Testis (tissue), 5 donors: ENCODE measurements around the gene OR5H15. TPM values are rescaled to one million over a fixed set of nuclear protein-coding genes. Genes with fewer than 3 reads are reported as not detected.
"Not testable (repeated sequence)": the region's sequence is repeated elsewhere in the genome, so short reads cannot be mapped to it uniquely, and the experiment has no call there.

Experiments
- DNase-seq: peaks from one replicate; pipeline ENCODE4 v3.0.0-alpha.2; 2019
- H3K27ac ChIP-seq, 2 donors: fragments of 200-600 bp; sonication (generic); one replicate each; pipeline ENCODE4 v1.5.1; 2019
- H3K27me3 ChIP-seq: fragments of 200-600 bp; sonication (generic); one replicate; pipeline ENCODE4 v1.5.1; 2019
- H3K36me3 ChIP-seq: fragments of 200-600 bp; sonication (generic); one replicate; pipeline ENCODE4 v1.5.1; 2017; ENCODE audit warnings: low read depth; ENCODE audit errors: missing control alignments
- H3K4me1 ChIP-seq: fragments of 200-600 bp; sonication (generic); one replicate; pipeline ENCODE4 v1.5.1; 2019
- H3K4me3 ChIP-seq, 2 donors: fragments of 200-600 bp; sonication (generic); one replicate each; pipeline ENCODE4 v1.5.1; 2017 to 2019
- H3K9me3 ChIP-seq: fragments of 200-600 bp; sonication (generic); one replicate; pipeline ENCODE4 v1.5.1; 2017
- POLR2A ChIP-seq: fragments of 450-650 bp; IDR thresholded peaks from one replicate; pipeline ENCODE4 v1.6.1; 2017; ENCODE audit warnings: antibody characterized with exemption, mild to moderate bottlenecking, moderate library complexity
- WGBS, 2 donors: methylation state at CpG; one replicate each; pipeline ENCODE4 v1.1.5; 2018; 5-methylcytosine and 5-hydroxymethylcytosine counted together
- intact Hi-C: fragments of 100-400 bp; cut with DNase I; formaldehyde crosslinking; loops from one replicate; pipeline ENCODE4 v1.15.1; 2023; ENCODE audit warnings: low total_unique reads
- long read RNA-seq, 2 donors: transcript quantifications; one replicate each; lab custom pipeline, GENCODE V29; 2026
- polyA plus RNA-seq: library from polyadenylated mRNA; stranded (reverse); fragments of 350-450 nt; fragmentation: Illumina TruSeq; extraction: RNeasy Lipid Tissue Mini Kit (QIAGEN cat#74804); gene quantifications from one replicate; pipeline ENCODE4 v1.2.3, GENCODE V29; 2014; ENCODE audit warnings: low read depth, low replicate concordance; ENCODE audit not compliant: insufficient read depth
- total RNA-seq, 2 donors: library from RNA; depleted of rRNA; stranded (reverse); fragments of >200 nt; gene quantifications; one replicate each; pipeline ENCODE4 v1.2.3, GENCODE V29; 2016
- TF ChIP-seq, protein P1 (sequence below), 3 experiments: fragments of 450-650 bp in 2 of 3; fragments of 200-600 bp in 1 of 3; sonication (generic) in 1 of 3; IDR thresholded peaks; one replicate each; pipeline ENCODE4 v1.5.1; 2016 to 2019; ENCODE audit warnings: antibody characterized with exemption in 3 of 3, mild to moderate bottlenecking in 2 of 3, moderate library complexity in 1 of 3

Gene OR5H15
- total RNA-seq (not detected), polyA plus RNA-seq (not detected)
- long read RNA-seq, donor 1, result 0 reads
- long read RNA-seq, donor 2, result 0 reads

DNA sequence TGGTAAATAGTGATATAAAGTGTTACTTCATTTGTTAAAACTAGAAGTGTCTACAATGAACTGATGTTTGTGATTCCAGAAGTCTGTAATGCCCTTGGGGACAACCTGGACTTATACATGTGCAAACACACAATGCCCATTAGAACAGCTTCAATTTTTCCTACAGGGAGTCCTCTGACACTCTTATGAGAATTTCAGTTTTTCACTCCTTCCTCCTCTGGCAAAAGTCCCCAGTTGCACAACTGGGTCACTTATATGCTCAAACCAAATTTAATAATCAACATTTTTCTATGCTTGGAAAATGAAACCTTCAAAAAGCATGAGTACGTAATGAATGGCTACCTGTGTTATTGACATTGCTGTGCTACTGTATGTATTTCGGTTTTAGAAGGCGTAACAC lies at the start of gene OR5H15:
OR5H15 (plus strand) TSS at position 301 of the 400 bp plus-strand sequence. CDS start 2,004 bp downstream, outside the sequence.
- 94 to 96% methylated on average over 3 of the region's 3 CpGs for WGBS, 2 donors

DNA sequence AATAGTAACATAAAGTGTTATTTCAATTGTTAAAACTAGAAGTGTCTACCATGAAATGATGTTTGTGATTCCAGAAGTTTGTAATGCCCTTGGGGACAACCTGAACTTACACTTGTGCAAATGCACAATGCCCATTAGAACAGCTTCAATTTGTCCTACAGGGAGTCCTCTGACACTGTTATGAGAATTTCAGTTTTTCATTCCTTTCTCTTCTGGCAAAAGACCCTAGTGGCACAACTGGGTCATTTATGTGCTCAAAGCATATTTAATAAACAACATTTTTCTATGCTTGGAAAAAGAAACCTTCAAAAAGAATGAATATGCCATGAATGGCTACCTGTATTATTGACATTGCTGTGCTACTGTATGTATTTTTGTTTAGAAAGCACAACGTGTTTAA lies 36.1 kb upstream of the OR5H15 start, which contains the start of gene OR5H1:
OR5H1 (plus strand) TSS at position 301 of the 400 bp plus-strand sequence. CDS start 1,977 bp downstream, outside the sequence.
- WGBS, 2 donors, result 81 to 86% methylated on average over 1 of the region's 1 CpG

More for the DNA sequence above, at the start of gene OR5H15:
- H3K4me1 ChIP-seq, result no peaks in the 10 kb centered on the region
- no peak within 1 kb of the TSS for H3K4me3 ChIP-seq
- H3K27ac ChIP-seq, result no peak within 1 kb of the TSS
- no peaks in the 10 kb centered on the region for H3K9me3 ChIP-seq
- intact Hi-C loops, result no loop called here
- H3K36me3 ChIP-seq, result no peaks in the 10 kb centered on the region
- H3K27me3 ChIP-seq, result no peaks in the 10 kb centered on the region
- TF ChIP-seq POLR2A, result no peak
- TF ChIP-seq, protein P1, sequence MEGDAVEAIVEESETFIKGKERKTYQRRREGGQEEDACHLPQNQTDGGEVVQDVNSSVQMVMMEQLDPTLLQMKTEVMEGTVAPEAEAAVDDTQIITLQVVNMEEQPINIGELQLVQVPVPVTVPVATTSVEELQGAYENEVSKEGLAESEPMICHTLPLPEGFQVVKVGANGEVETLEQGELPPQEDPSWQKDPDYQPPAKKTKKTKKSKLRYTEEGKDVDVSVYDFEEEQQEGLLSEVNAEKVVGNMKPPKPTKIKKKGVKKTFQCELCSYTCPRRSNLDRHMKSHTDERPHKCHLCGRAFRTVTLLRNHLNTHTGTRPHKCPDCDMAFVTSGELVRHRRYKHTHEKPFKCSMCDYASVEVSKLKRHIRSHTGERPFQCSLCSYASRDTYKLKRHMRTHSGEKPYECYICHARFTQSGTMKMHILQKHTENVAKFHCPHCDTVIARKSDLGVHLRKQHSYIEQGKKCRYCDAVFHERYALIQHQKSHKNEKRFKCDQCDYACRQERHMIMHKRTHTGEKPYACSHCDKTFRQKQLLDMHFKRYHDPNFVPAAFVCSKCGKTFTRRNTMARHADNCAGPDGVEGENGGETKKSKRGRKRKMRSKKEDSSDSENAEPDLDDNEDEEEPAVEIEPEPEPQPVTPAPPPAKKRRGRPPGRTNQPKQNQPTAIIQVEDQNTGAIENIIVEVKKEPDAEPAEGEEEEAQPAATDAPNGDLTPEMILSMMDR (IDR thresholded peaks at IDR 0.05), result no peak
- DNase-seq, result no peak

DNA sequence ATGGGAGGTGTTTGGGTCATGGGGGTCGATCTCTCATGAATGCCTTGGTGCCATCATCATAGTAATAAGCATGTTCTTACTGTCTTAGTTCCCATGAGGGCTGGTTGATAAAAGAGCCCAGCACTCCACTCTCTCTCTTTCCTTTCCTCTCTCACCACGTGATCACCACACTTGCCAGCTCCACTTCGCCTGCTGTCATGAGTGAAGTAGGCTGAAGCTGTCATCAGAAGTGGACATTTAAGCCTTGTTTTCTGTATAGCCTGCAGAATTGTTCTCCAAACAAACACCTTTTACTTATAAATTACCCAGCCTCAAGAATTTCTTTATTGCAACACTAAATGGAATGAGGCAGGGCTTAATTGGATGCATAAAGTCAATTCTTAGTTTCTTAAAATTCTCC lies 29.9 kb upstream of the OR5H15 start:
- Histone ChIP-seq H3K4me1 (no peaks in the 10 kb centered on the region), H3K9me3 (no peaks in the 10 kb centered on the region), H3K27me3 (no peaks in the 10 kb centered on the region), H3K36me3 (no peaks in the 10 kb centered on the region), H3K4me3 (no peak overlapping the region), H3K27ac (no peak overlapping the region)
- WGBS, 2 donors, result 61 to 74% methylated on average over 3 of the region's 3 CpGs
- TF ChIP-seq, protein P1 (IDR thresholded peaks at IDR 0.05), result no peak
- intact Hi-C loops, result no loop called here
- DNase-seq, result no peak

More for the DNA sequence above, 36.1 kb upstream of the OR5H15 start, which contains the start of gene OR5H1:
- intact Hi-C loops, result no loop called here
- no peak within 1 kb of the TSS for H3K27ac ChIP-seq
- no peaks in the 10 kb centered on the region for H3K36me3 ChIP-seq
- no peak for DNase-seq
- no peaks in the 10 kb centered on the region for H3K4me1 ChIP-seq
- no peak within 1 kb of the TSS for H3K4me3 ChIP-seq
- TF ChIP-seq POLR2A, result no peak
- TF ChIP-seq, protein P1 (IDR thresholded peaks at IDR 0.05), result no peak
- no peaks in the 10 kb centered on the region for H3K27me3 ChIP-seq
- H3K9me3 ChIP-seq, result no peaks in the 10 kb centered on the region

DNA sequence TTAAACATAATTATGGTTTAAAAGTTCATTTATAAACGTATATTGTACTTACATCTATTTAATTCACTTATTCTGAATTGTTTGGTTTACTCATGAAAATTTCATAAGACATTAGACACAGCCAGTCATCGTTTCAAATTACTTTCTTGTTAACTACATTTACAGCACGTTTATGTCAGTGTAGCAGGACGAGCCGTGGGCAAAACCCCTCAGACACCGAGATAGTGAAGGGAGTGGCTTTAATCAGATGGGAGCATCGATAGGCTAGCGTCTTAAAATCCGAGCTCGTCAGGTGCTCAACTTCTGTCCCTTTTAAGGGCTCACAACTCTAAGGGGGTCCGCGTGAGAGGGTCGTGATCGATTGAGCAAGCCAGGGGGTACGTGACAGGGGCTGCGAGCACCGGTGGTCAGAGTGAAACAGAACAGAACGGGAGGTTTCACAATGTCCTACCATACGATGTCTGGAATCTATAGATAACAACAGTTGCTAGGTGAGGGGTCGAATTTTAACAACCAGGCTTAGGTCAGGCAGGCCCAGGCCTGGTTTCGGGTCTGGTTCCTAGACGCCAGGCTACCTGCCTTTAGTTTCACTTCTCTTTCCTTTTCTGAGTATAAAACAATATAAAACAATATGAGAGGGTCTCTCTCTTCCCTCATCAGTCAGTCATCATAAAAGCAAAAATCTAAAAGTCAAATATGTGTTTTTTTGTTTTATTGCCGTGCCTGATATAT lies 28.5 kb upstream of the OR5H15 start:
- H3K4me3 ChIP-seq, H3K9me3 ChIP-seq, H3K27ac ChIP-seq, intact Hi-C loops, DNase-seq, H3K27me3 ChIP-seq, H3K4me1 ChIP-seq, H3K36me3 ChIP-seq: not testable (repeated sequence)
- WGBS, 2 donors, result 65 to 73% methylated on average over 23 of the region's 23 CpGs

DNA sequence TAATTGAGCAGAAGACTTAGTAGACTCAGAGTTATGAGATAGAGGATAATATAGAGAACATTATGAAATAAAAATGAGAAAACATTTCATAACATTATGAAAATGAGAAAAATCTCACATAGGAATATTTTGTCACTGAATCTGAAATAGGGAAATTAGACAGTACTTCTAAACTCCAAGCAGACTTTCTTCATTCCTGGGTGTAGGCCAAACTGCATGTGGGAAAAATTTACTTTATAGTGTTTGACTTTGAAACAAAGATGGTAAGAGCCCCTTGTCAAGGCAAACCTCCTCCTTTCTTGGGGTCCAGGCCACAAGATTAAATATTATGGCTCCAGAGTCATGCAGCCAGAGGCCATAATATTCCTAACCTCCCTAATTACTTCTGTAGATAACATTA lies 26.0 kb upstream of the OR5H15 start:
- no peaks in the 10 kb centered on the region for H3K4me1 ChIP-seq
- H3K36me3 ChIP-seq, result no peaks in the 10 kb centered on the region
- no peak for DNase-seq
- H3K27ac ChIP-seq, result no peak overlapping the region
- no peaks in the 10 kb centered on the region for H3K9me3 ChIP-seq
- no peak overlapping the region for H3K4me3 ChIP-seq
- intact Hi-C loops, result loop anchor here (2.0 kb wide), 1 partner anchor 42 kb away; no protein-coding TSS in a partner anchor
- TF ChIP-seq, protein P1 (IDR thresholded peaks at IDR 0.05), result no peak
- no peak for TF ChIP-seq POLR2A
- H3K27me3 ChIP-seq, result no peaks in the 10 kb centered on the region
